Right lobe of liver (tissue), 6 donors: ENCODE measurements around the gene XPO4. TPM values are rescaled to one million over a fixed set of nuclear protein-coding genes. Genes with fewer than 3 reads are reported as not detected.
"Not testable (repeated sequence)": the region's sequence is repeated elsewhere in the genome, so short reads cannot be mapped to it uniquely, and the experiment has no call there.

Experiments used
- ATAC-seq, 4 donors: fragments of 200-7000 bp; cut with Tn5 transposase; one replicate each; pipeline ENCODE4 v1.9.1; 2020; ENCODE audit warnings: mild to moderate bottlenecking in 4 of 4, moderate library complexity in 4 of 4
- DNase-seq, 3 donors: peaks; one replicate each; pipeline ENCODE4 v3.0.0-alpha.2; 2020
- H3K27ac ChIP-seq, 3 donors: fragments of 200-600 bp; one replicate each; pipeline ENCODE4 v1.8.0; 2022
- H3K27me3 ChIP-seq, 2 donors: fragments of 200-600 bp; one replicate each; pipeline ENCODE4 v1.8.0; 2022
- H3K36me3 ChIP-seq, 4 donors: fragments of 200-600 bp; sonication (generic) in 1 of 4; one replicate each; pipeline versions ENCODE4 v1.5.1 to v1.8.0; 2017 to 2022; ENCODE audit warnings: control low read depth in 1 of 4
- H3K4me1 ChIP-seq, 4 donors: fragments of 200-600 bp; sonication (generic) in 1 of 4; one replicate each; pipeline versions ENCODE4 v1.5.1 to v1.8.0; 2017 to 2022; ENCODE audit warnings: control low read depth in 1 of 4
- H3K4me3 ChIP-seq, 3 donors: fragments of 200-600 bp; one replicate each; pipeline ENCODE4 v1.8.0; 2022
- H3K9me3 ChIP-seq, 4 donors: fragments of 200-600 bp; sonication (generic) in 1 of 4; one replicate each; pipeline versions ENCODE4 v1.5.1 to v1.8.0; 2017 to 2022; ENCODE audit warnings: control low read depth in 1 of 4
- CTCF ChIP-seq, 4 donors: fragments of 200-600 bp in 3 of 4; fragments of 450-650 bp in 1 of 4; IDR thresholded peaks; one replicate each; pipeline versions ENCODE4 v1.5.1 to v1.8.0; 2016 to 2022; ENCODE audit warnings: antibody characterized with exemption in 4 of 4, mild to moderate bottlenecking in 2 of 4
- POLR2A ChIP-seq: fragments of 450-650 bp; IDR thresholded peaks from one replicate; pipeline ENCODE4 v1.6.1; 2017; ENCODE audit warnings: antibody characterized with exemption, mild to moderate bottlenecking
- WGBS: methylation state at CpG from one replicate; pipeline ENCODE4 v1.1.6; 2018; ENCODE audit warnings: low coverage, low lambda C conversion rate; ENCODE audit not compliant: insufficient coverage; ENCODE audit errors: missing lambda C conversion rate; 5-methylcytosine and 5-hydroxymethylcytosine counted together
- intact Hi-C, 2 donors: fragments of 100-400 bp; cut with DNase I; formaldehyde crosslinking; loops; one replicate each; pipeline versions ENCODE4 v1.11.2 to v1.14.1; 2022
- total RNA-seq, 6 experiments: library from RNA; depleted of rRNA in 2 of 6; stranded (reverse); fragments of >200 nt in 2 of 6; fragmentation: NEBNext Ultra II Directional in 3 of 6; extraction: Animal tissue kit (Norgen Biotek cat#: 25700) in 3 of 6; gene quantifications; one replicate each; pipeline versions ENCODE4 v1.1.0 to v1.2.4, GENCODE V29; 2016 to 2023
- donor health status: DM: no; HTN: yes; CAD: no.
- donor health status: DM: no; HTN: no; CAD: no.
- donor health status: DM: no; HTN: no; CAD: no.
- donor health status: DM: no; HTN: yes; CAD: no.
- donor health status: DM: no; HTN: yes; CAD: no.

The XPO4 gene
- total RNA-seq, 6 experiments from 2014 or later, result 4.4 to 9.9 (median 7.2) TPM

GRCh38 chr13:20894245-20894644 is 8.3 kb downstream of the XPO4 start:
- no peak for TF ChIP-seq POLR2A
- TF ChIP-seq CTCF (IDR thresholded peaks at IDR 0.05), result no peak
- no peak for ATAC-seq
- Histone ChIP-seq H3K9me3 (no peaks in the 10 kb centered on the region), H3K4me3 (no peak overlapping the region), H3K27ac (no peak overlapping the region), H3K36me3 (no peaks in the 10 kb centered on the region), H3K4me1 (no peaks in the 10 kb centered on the region), H3K27me3 (no peaks in the 10 kb centered on the region)
- no peak for DNase-seq
- WGBS, result 72% methylated on average over 2 of the region's 2 CpGs
- intact Hi-C loops, result no loop called here

- TF ChIP-seq CTCF (IDR thresholded peaks at IDR 0.05) (no peak), POLR2A (no peak)
- 84% methylated on average over 7 of the region's 7 CpGs for WGBS
- Histone ChIP-seq H3K4me1 (no peaks in the 10 kb centered on the region), H3K36me3 (no peaks in the 10 kb centered on the region), H3K27me3 (no peaks in the 10 kb centered on the region), H3K4me3 (no peak overlapping the region), H3K9me3 (no peaks in the 10 kb centered on the region), H3K27ac (no peak overlapping the region)
- ATAC-seq, result no peak
- DNase-seq, result no peak
- intact Hi-C loops, result no loop called here
Observed at GRCh38 chr13:20891768-20892167, 10.8 kb downstream of the XPO4 start.

DNA sequence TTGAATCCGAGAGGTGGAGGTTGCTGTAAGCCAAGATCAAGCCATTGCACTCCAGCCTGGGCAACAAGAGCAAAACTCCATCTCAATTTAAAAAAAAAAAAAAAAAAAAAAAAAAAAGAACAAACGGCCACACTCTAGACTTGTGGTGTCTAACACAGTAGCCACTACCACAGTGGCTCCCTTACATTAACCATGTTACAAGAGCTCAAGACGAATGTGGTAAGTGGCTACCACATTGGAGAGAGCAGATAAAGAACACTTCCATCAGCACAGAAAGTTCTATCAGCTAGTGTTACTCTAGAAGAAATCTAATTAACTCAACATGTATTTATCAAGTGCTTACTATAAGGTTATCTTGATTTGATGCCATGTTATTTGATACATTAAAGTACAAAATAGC is 11.5 kb downstream of the XPO4 start:
- DNase-seq (no peak), ATAC-seq (no peak)
- no peak overlapping the region for H3K4me3 ChIP-seq
- no peaks in the 10 kb centered on the region for H3K27me3 ChIP-seq
- no peak overlapping the region for H3K27ac ChIP-seq
- H3K4me1 ChIP-seq, result no peaks in the 10 kb centered on the region
- intact Hi-C loops, result no loop called here
- no peaks in the 10 kb centered on the region for H3K36me3 ChIP-seq
- WGBS, result 85% methylated on average over 2 of the region's 3 CpGs
- no peaks in the 10 kb centered on the region for H3K9me3 ChIP-seq
- TF ChIP-seq CTCF (IDR thresholded peaks at IDR 0.05) (no peak), POLR2A (no peak)

GRCh38 chr13:20890540-20890939 is 12.0 kb downstream of the XPO4 start:
- H3K4me1 ChIP-seq, ATAC-seq, DNase-seq, H3K36me3 ChIP-seq, intact Hi-C loops, H3K4me3 ChIP-seq, H3K27me3 ChIP-seq, H3K27ac ChIP-seq, H3K9me3 ChIP-seq: not testable (repeated sequence)
- WGBS, result 89% methylated on average over 4 of the region's 6 CpGs

GRCh38 chr13:20882206-20882605 is 20.3 kb downstream of the XPO4 start:
- Histone ChIP-seq H3K36me3 (no peaks in the 10 kb centered on the region), H3K4me1 (no peaks in the 10 kb centered on the region), H3K27ac (no peak overlapping the region), H3K4me3 (no peak overlapping the region), H3K27me3 (no peaks in the 10 kb centered on the region), H3K9me3 (no peaks in the 10 kb centered on the region)
- DNase-seq, result no peak
- intact Hi-C loops, result no loop called here
- 80% methylated on average over 1 of the region's 3 CpGs for WGBS
- no peak for ATAC-seq
- TF ChIP-seq CTCF (IDR thresholded peaks at IDR 0.05) (no peak), POLR2A (no peak)
